GM19193 (cell line): Measurements from ENCODE around the gene TMEM87B.

Experiments
- POLR2A ChIP-seq: IDR thresholded peaks from 4 replicates; pipeline ENCODE4 v1.6.1; 2011; ENCODE audit not compliant: insufficient read depth, insufficient read length; ENCODE audit errors: extremely low read depth

TMEM87B gene

GRCh38 chr2:112160283-112161250 is 105.5 kb downstream of the TMEM87B start:
- TF ChIP-seq POLR2A, result no peak

- TF ChIP-seq POLR2A, result no peak
Observed at GRCh38 chr2:112161431-112162145, 106.5 kb downstream of the TMEM87B start.

- TF ChIP-seq POLR2A, result no peak
Observed at GRCh38 chr2:112162341-112162740, 107.3 kb downstream of the TMEM87B start.

GRCh38 chr2:112162956-112163355 is 107.9 kb downstream of the TMEM87B start:
- no peak for TF ChIP-seq POLR2A

GRCh38 chr2:112163541-112163981 is 108.5 kb downstream of the TMEM87B start:
- no peak for TF ChIP-seq POLR2A

GRCh38 chr2:112164876-112165275 is 109.8 kb downstream of the TMEM87B start:
- TF ChIP-seq POLR2A, result no peak

GRCh38 chr2:112165296-112165695 is 110.2 kb downstream of the TMEM87B start:
- TF ChIP-seq POLR2A, result no peak

- TF ChIP-seq POLR2A, result no peak
Observed at GRCh38 chr2:112166806-112167499, 111.9 kb downstream of the TMEM87B start.

GRCh38 chr2:112168422-112169124 is 113.5 kb downstream of the TMEM87B start:
- TF ChIP-seq POLR2A, result no peak
